ENCODE results near the gene GTPBP2. TPM values are rescaled to one million over a fixed set of nuclear protein-coding genes. Genes with fewer than 3 reads are reported as not detected.
"Not testable (repeated sequence)": the region's sequence is repeated elsewhere in the genome, so short reads cannot be mapped to it uniquely, and the experiment has no call there.

Gene GTPBP2
- total and polyA plus RNA-seq, 7 donors, result 27.8 to 69.6 (median 34.6) TPM

DNA sequence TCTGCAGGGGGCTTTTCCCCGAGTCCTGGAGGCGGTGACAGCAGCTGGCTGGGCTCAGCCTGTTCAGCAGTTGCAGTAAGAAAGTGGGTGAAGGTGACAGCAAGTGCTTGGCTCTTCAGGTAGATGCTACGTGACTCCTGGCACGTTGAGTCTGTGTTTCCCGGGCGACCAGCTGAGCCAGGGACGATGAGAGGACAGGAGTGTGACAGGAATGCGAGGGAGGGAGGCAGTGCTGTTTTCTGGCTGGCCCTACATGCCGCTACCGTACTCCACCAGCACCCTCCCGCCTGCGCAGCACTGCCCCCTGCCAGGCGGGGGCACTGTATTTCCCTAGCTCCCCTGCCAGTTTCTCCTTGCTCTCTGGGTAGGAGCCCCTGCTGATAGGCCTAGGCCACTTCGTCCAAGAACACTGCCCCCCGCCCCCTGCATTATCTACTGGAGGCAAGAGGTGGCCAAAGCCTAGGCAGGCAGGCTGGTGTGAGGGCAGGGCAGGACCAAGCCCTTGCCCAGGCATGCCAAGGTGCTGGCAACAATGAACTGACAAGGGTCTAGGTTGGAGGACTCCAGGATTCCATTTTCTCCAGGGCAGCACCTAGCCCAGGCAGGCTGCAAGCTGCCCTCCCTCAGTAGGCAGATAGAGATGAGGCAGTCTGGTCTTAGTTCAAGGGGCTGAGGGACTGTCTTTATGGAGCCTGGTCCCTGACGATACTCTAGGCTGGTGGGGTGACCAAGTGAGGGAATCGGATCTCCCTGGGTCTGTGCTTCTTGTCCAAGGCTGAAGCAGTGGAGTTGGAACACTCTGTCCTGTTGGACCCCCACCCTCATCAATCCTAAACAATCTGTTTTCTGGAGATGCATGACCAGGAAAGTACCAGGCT lies 39.3 kb upstream of the GTPBP2 start:
- Histone ChIP-seq H3K9me3 (no peaks in the 10 kb centered on the region), H3K27ac (peak overlapping the region; percentile 83), H3K4me1 (peaks cover 60% of the 10 kb centered on the region), H3K27me3 (ENCODE audit: insufficient read depth in 3 of 3, low read length in 2 of 3) (no peaks in the 10 kb centered on the region), H3K36me3 (ENCODE audit: insufficient read depth in 1 of 2, low read depth in 1 of 2) (peaks cover 0 to 23% of the 10 kb centered on the region in 2 donors), H3K4me3 (peak overlapping the region; percentile 22)
- TF ChIP-seq, protein P1, sequence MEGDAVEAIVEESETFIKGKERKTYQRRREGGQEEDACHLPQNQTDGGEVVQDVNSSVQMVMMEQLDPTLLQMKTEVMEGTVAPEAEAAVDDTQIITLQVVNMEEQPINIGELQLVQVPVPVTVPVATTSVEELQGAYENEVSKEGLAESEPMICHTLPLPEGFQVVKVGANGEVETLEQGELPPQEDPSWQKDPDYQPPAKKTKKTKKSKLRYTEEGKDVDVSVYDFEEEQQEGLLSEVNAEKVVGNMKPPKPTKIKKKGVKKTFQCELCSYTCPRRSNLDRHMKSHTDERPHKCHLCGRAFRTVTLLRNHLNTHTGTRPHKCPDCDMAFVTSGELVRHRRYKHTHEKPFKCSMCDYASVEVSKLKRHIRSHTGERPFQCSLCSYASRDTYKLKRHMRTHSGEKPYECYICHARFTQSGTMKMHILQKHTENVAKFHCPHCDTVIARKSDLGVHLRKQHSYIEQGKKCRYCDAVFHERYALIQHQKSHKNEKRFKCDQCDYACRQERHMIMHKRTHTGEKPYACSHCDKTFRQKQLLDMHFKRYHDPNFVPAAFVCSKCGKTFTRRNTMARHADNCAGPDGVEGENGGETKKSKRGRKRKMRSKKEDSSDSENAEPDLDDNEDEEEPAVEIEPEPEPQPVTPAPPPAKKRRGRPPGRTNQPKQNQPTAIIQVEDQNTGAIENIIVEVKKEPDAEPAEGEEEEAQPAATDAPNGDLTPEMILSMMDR (IDR thresholded peaks at IDR 0.05), result peak; percentile 52
- ATAC-seq, result peak; percentile 75 to 80 (median 76)
- peak; percentile 74 to 86 for DNase-seq
- 14 to 18% (median 16%) methylated on average over 17 of the region's 17 CpGs for WGBS, 3 donors
- intact Hi-C loops (cut with DNase I), result loop anchor here (2.0 to 10.0 kb wide), 4 partner anchors 39 to 412 kb away; no protein-coding TSS in a partner anchor

DNA sequence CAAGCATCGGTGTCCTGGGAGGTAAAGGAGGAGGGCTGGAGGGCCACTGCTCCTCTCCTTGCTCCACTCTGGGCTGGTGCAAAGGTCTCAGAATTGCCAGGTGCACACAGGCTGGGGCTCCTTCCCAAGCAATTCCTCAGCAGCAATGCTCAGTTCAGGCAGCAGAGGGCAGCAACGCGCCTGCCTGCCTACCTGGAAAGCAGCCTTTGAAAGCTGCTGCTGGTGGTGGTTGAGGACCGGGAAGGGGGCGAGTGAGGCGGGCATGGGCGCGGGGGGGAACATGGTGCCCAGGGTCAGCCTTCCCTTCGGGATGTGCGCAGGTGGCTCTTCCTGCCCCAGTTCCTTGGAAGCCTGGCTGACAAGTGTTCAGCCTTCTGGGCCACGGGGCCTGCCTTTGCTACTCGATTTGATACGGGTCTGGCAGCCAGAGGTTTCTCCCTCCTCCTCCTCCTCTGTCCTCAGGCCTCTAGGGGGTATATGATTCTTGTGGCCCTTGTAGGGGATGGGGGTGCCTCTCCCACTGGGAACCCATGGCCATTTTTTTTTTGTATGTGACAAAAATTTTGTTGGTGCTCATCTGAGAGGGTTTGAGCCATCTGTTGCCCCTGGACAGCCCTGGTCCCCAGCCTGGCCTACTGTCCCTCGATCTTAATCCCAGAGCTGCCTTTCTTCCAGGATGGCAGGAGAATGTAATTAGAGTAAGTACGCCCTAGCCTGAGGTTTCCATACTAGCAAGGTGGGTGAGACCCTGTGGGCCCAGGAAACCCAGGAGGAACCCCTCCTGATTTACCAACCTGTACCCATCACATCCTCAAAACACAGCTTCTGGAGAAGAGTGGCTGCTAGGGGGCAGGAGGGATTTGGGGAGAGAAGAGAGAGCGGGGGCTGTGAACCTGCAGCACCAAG lies 38.4 kb upstream of the GTPBP2 start:
- Histone ChIP-seq H3K4me3 (peak overlapping the region; percentile 38), H3K36me3 (ENCODE audit: insufficient read depth in 1 of 2, low read depth in 1 of 2) (peaks cover 0 to 20% of the 10 kb centered on the region in 2 donors), H3K27ac (peak overlapping the region; percentile 83), H3K27me3 (ENCODE audit: insufficient read depth in 3 of 3, low read length in 2 of 3) (no peaks in the 10 kb centered on the region), H3K9me3 (no peaks in the 10 kb centered on the region), H3K4me1 (peaks cover 54% of the 10 kb centered on the region)
- WGBS, 3 donors, result 7 to 12% (median 9%) methylated on average over 13 to 16 of the region's 16 CpGs
- peak; percentile 84 to 91 for DNase-seq
- TF ChIP-seq, protein P1 (IDR thresholded peaks at IDR 0.05), result peak; percentile 96
- peak; percentile 61 to 77 (median 72) for ATAC-seq
- intact Hi-C loops (cut with DNase I), result loop anchor here (1.0 to 10.0 kb wide), 6 partner anchors 40 to 413 kb away; no protein-coding TSS in a partner anchor

DNA sequence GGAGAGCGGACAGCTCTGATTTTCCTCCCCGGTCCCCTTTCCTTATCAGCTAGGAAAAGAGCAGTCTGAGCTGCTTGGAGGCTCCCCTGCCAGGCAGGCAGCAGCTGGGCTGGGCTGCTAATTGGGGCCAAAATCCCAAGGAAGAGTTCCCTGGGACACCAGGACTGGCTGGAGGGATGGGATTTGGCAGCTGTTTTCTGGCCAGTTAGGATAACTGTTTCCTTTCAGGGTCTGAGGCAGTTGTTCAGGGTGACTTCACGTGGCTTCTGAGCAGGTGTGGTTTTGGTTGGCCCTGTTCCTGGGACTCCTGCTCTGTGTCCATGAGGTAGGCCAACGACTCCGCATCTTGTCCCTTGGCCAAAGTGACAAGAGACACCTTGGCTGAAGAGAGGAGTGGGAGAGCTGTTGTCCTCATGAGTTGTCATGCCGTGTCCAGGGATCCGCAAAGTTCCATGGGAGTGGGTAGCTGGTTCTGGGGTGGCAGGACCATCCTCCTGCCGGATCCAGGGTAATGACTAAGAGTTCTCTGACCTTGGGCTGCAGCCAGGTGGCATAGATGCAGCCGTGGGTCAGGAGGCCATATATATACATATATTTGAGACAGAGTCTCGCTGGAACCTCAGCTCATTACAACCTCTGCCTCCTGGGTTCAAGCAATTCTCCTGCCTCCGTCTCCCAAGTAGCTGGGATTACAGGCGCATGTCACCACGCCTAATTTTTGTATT lies 37.3 kb upstream of the GTPBP2 start:
- intact Hi-C loops (cut with DNase I), result loop anchor here (1.0 to 10.0 kb wide), 5 partner anchors 41 to 288 kb away; no protein-coding TSS in a partner anchor
- Histone ChIP-seq H3K4me3 (no peak overlapping the region), H3K27ac (no peak overlapping the region), H3K27me3 (ENCODE audit: insufficient read depth in 3 of 3, low read length in 2 of 3) (no peaks in the 10 kb centered on the region), H3K36me3 (ENCODE audit: insufficient read depth in 1 of 2, low read depth in 1 of 2) (peaks cover 0 to 12% of the 10 kb centered on the region in 2 donors), H3K9me3 (no peaks in the 10 kb centered on the region), H3K4me1 (peaks cover 42% of the 10 kb centered on the region)
- TF ChIP-seq, protein P1 (IDR thresholded peaks at IDR 0.05), result no peak
- DNase-seq (no peak), ATAC-seq (no peak)
- 35 to 47% (median 37%) methylated on average over 13 of the region's 13 CpGs for WGBS, 3 donors

DNA sequence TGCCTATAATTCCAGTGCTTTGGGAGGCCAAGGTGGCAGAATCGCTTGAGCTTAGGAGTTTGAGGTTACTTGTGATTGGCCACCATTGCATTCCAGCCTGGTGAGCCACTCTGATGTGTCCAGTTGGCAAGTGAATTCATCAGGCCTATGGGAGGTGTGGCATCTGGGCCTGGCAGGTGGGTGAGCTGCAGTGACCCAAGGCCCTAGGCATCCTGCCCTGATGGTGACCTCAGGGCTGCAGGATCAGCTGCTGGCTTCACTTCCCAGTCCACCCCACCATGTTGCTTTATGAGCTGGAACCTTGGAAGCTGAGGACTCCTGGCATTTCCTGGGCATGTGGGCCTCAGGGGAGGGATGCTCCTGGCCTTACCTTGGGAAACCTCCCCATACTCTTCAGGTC lies 36.3 kb upstream of the GTPBP2 start:
- H3K4me3 ChIP-seq, result no peak overlapping the region
- no peak for ATAC-seq
- TF ChIP-seq, protein P1 (IDR thresholded peaks at IDR 0.05), result no peak
- peaks cover 34% of the 10 kb centered on the region for H3K4me1 ChIP-seq
- intact Hi-C loops (cut with DNase I), result loop anchor here in 1 of 2 donors (5.0 to 10.0 kb wide), 3 partner anchors 42 to 289 kb away; no protein-coding TSS in a partner anchor
- H3K27me3 ChIP-seq (ENCODE audit: insufficient read depth in 3 of 3, low read length in 2 of 3), result no peaks in the 10 kb centered on the region
- no peaks in the 10 kb centered on the region for H3K9me3 ChIP-seq
- 79 to 85% (median 84%) methylated on average over 1 of the region's 1 CpG for WGBS, 3 donors
- H3K27ac ChIP-seq, result no peak overlapping the region
- H3K36me3 ChIP-seq (ENCODE audit: insufficient read depth in 1 of 2, low read depth in 1 of 2), result peaks cover 0 to 2% of the 10 kb centered on the region in 2 donors
- DNase-seq, result no peak

DNA sequence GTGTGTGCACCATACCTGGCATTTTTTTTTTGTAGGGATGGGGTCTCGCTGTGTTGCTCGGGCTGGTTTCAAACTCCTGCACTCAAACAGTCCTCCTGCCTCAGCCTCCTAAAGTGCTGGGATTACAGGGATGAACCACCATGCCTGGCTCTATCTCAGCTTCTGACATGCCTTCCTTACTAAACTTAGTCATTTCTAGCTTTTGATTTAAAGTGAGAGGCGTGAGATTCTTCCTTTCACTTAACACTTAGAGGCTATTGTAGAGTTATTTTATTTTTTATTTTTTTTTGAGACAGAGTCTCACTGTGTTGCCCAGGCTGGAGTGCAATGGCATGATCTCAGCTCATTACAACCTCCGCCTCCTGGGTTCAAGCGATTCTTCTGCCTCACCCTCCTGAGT lies 33.9 kb upstream of the GTPBP2 start:
- intact Hi-C loops (cut with DNase I), result loop anchor here in 1 of 2 donors (10.0 kb wide), 1 partner anchor 292 kb away; no protein-coding TSS in a partner anchor
- H3K4me3 ChIP-seq; DNase-seq; H3K9me3 ChIP-seq; H3K36me3 ChIP-seq (ENCODE audit: insufficient read depth in 1 of 2, low read depth in 1 of 2); ATAC-seq; H3K27me3 ChIP-seq (ENCODE audit: insufficient read depth in 3 of 3, low read length in 2 of 3); H3K27ac ChIP-seq: not testable (repeated sequence)
- WGBS, 3 donors, result 88 to 93% (median 93%) methylated on average over 5 of the region's 5 CpGs
- H3K4me1 ChIP-seq, result peaks cover 11% of the 10 kb centered on the region

All from psoas muscle (tissue), 8 donors.